Measurements from ENCODE around the gene RIOK1.
"Not testable (repeated sequence)": the region's sequence is repeated elsewhere in the genome, so short reads cannot be mapped to it uniquely, and the experiment has no call there.

Gene RIOK1

DNA sequence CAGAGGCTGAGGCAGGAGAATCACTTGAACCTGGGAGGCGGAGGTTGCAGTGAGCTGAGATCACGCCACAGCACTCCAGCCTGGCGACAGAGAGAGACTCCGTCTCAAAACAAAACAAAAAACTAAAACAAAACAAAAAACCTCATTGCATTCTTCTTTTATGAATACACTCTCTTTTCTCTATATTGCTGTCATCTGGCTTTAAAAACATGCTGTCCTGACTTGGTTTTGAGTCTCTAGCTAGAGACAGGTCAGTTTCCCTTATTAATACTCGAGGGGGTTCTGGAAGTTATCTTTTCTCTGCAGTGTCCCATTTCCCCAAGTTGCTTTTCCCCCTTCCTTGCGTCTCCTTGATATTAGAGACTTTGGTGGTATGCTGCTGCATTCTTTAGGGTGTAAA lies 50.9 kb downstream of the RIOK1 start:
- DNase-seq, result no peak

DNA sequence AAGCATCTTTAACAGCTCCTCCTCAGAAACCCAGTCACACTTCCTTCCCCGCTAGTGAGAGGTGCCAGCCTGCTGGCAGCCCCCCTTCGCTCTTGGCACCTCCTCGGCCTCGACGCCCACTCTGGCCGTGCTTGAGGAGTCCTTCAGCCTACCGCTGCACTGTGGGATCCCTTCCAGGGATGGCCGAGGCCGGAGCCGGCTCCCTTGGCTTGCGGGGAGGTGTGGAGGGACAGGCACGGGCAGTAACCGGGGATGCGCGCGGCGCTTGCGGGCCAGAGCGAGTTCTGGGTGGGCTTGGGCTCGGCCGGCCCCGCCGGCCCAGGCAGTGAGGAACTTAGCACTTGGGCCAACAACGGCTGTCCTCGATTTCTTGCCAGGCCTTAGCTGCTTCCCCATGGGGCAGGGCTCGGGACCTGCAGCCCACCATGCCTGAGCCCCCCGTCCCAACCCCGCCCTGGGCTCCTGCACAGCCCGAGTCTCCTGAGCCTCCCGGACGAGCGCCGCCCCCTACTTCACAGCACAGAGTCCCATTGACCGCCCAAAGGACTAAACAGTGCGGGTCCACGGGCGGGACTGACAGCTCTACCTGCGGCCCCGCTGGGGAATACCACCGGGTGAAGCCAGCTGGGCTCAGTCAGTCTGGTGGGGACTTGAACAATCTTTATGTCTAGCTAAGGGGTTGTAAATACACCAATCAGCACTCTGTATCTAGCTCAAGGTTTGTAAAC lies 51.6 kb downstream of the RIOK1 start:
- DNase-seq, result no peak

DNA sequence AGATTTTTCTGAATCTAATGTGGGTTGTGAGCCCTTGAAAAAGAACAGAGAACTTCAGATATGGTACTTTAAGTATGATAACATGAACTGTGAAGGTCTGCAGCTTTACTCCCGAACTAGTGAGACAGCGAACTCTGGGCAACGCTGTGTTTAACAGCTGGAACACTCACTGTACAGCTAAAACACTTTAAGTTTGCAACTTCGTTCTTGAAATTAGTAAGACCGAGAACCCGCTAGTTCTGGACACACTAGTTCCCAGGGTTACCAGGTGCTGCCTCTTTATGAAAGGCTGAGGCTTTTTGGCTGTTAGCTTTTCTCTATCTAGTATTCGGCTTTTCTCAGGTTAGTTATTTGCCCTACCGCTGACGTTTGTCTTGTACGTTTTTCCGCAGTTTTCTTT lies 52.9 kb downstream of the RIOK1 start:
- DNase-seq, result no peak

DNA sequence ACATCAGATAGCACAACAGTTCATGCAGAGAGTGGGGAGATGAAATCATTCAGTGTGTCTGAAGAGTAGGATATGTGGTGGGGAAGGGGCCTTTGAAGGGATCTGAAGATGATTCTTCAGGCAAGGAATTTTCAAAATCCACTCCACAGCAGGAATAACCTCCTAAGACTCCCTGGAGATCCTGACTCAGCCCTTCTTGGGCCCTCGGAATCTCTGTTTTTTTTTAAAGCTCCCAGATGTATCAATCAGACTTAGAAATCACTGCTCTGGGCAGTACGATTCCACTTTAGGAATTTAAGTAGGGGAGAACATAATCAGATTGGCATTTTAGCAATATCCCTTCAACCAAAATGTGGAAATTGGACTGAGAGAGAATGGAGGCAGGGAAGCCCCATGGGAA lies 55.5 kb downstream of the RIOK1 start:
- no peak for DNase-seq

DNA sequence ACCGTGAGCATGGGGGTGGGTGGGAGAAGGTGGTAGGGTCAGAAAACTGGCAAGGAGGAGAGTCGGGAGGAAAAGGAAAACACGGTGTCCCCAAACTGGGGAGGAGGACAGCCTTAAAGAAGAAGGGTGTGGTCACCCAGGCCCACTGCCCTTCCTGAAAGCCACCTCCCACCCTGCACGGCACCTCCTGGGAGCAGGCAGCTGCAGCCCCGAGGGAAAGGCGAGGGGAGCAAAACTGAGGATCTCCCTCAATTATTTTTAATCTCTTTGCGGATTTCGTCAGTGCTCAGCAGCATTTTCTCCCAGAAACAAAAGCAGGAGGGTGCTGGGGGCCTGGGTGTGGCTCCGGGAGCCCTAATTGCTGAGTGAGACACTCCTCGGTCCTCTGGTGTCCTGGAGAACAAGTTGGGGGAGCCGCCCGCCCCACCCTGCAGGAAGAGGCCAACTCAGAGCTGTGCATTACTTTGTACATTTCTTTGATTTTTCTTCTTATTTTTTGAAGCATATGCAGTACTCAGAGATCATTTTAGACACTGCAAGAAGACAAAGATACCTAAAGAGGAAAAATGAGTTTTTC lies 56.4 kb downstream of the RIOK1 start:
- DNase-seq, result no peak

DNA sequence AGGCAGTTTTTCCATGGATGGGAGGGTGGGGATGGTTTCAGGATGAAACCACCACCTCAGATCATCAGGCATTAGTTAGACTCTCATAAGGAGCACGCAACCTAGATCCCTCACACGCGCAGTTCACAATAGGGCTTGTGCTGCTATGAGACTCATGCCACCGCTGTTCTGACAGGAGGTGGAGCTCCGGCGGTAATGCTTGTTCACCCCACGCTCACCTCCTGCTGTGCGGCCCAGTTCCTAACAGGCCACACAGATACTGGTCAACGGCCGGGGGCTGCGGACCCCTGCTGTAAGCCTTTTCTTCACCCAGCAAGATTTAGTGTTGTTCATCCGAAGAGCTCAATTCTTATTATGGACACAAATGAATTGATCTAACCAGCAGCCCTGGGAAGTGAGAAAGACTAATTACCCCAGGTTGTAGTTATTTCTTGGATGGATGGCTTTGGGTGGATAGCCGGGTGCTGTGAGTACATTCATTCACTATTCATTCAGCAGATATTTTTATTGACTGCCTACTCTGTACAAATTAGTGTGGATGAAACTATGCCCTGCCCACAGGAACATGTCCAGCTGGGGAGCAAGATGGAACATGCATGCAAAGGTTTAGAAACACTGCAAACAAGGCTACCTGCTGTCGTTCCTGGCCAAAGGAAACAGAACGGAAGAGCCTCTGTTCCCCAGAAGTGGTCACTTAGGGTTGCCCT lies 57.2 kb downstream of the RIOK1 start:
- no peak for DNase-seq

DNA sequence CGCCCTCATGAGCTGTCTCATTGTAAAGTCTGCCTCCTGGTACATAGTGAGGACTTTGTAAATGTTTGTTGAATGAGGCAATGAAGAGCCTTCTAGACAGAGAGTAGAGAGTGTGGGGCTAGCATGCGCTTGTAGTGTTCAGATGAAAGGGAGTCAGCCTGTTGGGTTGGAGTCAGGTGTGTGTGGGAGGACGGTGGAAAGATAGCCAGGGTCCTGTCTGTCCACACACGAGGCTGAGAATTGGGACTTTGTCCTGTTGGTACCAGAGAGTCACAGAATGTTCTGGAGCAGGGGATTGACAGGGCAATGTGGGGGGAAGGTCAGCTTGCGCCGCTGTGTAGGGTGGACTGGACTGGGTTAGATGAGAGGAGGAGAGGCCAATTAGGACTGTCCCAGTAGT lies 58.6 kb downstream of the RIOK1 start:
- no peak for DNase-seq

DNA sequence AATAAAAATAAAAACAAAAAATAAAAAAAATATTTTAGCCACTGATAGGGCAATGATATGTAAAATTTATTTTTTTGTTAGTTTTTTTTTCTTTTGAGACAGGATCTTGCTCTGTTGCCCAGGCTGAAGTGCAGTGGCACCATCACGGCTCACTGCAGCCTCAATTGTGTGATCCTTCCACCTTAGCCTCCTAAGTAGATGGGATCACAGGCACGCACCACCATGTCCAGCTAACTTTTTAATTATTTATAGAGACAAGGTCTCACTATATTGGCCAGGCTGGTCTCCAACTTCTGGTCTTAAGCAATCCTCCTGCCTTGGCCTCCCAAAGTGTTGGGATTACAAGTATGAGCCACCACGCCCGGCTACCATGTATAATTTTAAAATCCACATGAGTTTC lies 59.4 kb downstream of the RIOK1 start:
- DNase-seq, result no peak

DNA sequence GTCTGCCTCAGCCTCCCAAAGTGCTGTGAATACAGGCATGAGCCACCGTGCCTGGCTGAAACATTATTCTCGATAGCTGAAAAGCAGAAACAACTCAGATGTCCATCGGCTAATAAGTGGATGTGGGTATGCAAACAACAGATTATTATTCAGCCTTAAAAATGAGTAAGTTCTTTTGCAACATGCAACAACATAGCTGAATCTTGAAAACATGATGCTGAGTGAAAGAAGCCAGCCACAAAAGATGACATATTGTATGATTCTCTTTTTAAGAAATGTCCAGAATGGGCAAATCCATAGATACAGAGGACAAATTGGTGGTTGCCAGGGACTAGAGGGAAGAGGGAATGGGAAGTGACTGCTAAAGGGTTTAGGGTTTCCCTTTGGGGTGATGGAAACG lies 61.7 kb downstream of the RIOK1 start:
- no peak for DNase-seq

DNA sequence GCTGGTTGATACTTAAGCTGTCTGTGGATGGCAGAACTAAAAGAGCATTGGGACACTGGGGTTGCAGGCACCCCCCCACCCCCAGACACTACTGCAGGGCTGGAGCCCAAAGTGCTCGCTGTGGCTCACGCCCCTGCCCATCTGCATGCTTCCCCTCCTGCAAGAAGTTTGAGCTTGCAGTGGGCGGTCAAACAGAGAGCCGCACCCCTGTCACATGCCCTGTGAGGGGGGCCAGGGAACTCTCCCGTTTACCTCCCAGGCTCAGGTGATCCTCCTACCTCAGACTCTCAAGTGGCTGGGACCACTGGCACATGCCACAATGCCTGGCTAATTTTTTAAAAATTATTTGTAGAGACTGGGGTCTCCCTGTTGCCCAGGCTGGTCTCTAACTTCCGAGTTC lies 63.3 kb downstream of the RIOK1 start:
- no peak for DNase-seq

DNA sequence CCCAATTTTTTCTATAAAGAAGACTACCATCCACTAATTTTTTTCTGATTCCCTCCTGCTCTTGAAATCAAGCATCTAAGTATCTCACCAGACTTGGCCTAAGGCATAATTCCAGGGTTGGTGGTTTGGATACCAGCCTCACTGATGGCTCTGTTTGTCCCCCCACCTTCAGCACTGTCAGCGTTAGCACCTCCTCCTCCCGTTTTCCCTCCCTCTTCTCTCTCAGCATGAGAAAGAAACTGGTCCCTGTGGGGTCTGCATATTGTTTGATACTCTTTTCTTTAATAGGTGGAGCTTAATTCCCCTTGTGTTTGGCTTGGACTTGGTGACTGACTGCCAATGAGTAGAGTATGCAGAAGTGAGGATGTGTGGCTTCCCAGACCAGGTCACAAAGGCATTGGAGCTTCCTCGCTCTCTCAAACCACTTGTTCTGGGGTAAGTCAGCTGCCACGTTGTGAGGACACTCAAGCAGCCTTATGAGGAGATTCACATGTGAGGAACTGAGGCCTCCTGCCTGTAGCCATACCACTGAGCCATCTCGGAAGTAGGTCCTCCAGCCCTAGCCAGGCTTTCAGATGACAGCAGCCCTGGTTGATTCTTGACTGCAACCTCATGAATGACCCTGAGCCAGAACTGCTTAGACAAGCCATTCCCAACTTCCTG lies 65.2 kb downstream of the RIOK1 start:
- DNase-seq, result no peak

DNA sequence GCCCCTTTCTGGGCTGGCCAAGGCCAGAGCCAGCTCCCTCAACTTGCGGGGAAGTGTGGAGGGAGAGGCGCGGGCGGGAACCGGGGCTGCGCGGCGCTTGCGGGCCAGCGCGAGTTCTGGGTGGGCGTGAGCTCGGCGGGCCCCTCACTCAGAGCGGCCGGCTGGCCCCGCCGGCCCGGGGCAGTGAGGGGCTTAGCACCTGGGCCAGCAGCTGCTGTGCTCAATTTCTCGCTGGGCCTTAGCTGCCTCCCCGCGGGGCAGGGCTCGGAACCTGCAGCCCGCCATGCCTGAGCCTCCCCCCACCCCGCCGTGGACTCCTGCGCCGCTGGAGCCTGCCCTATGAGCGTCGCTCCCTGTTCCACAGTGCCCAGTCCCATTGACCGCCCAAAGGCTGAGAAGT lies 66.7 kb downstream of the RIOK1 start:
- not testable (repeated sequence) for DNase-seq

DNA sequence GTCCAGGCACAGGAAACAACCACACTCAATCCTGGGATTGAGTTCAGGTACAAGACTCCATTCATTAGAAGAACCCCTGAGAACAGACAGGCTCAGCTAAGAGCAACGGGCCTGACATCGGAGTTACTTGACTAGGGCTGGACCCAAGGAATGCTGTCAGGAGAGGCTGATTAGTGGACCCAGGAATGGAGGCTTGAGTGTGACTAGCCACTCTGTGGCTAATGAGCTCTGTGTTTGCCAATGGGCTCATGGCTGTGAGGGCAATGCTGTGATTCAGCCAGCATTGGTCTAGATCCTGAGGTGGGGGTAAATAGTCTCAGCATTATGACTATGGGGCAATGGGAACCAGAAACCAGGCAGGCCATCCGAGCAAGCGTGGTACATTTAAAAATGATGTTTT lies 71.8 kb downstream of the RIOK1 start:
- no peak for DNase-seq

DNA sequence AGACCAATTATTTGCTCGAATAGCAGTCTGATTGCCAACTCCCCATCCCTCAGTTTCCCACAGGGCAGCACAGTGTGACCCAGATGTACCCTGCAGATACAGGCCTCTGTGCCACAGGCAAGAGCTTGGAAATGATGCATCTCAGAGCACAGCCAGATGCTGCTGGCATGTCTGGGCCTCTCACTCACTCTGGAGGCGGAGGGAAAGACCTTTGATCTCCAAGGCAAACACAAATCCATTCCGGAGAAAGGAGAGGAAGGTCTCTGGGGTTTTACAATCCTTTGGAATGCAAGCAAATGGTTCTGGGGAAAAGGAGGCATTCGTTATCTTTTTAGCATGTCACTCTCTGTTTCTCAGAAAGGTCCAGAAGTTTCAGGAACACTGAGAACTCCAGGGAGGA lies 74.2 kb downstream of the RIOK1 start:
- no peak for DNase-seq

DNA sequence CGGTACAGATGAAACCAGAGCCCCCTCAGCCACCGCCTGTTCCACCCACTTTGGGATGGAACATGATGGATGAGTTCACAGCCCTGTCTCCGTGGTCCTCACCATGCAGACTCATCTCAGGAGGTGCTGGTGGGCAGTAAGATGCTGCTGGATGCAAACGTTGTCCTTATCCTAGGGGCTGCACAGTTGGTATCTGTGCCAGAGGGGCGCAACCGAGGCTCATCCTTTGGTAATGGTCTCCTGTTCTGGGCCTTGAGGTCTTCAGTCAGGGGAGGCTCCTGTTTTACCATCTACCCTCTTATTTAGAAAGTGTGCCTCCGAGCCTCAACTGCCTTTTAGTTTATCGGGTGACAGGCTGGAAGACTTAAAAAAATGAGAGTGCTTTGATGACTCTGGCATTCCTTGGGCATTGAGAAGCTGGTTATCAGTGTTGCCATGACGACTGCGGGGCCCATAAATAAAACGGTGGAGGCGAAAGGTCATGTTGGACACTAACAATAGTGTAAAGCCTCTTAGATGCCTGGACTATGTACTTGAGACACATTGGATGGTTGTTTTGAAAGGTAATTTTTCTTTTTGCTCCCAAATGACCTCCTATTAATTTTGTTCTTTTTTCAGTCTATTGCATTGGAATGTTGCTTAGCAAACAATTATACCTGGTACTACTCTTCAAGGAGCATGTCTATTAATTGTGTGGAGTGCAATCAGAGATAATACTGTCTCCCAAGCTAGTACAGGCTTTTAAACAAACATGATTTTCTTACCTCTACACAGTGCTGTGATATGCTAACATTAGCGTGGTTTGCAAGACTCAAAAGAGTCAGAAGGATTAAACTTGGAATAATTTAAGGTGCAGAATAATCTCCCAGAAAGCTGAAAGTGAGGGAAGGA lies 77.6 kb downstream of the RIOK1 start:
- no peak for DNase-seq

Measured in nucleus accumbens (tissue), 56 donors.